ENCODE data around the gene SCG5.

Gene SCG5

GRCh38 chr15:32718821-32719716, 77.6 kb downstream of the SCG5 start:
- H3K4me3 ChIP-seq (ENCODE audit: low read depth, low read length) = peak overlapping the region; percentile 44

GRCh38 chr15:32721596-32721995, 80.1 kb downstream of the SCG5 start:
- H3K4me3 ChIP-seq (ENCODE audit: low read depth, low read length) = no peak overlapping the region

DNA sequence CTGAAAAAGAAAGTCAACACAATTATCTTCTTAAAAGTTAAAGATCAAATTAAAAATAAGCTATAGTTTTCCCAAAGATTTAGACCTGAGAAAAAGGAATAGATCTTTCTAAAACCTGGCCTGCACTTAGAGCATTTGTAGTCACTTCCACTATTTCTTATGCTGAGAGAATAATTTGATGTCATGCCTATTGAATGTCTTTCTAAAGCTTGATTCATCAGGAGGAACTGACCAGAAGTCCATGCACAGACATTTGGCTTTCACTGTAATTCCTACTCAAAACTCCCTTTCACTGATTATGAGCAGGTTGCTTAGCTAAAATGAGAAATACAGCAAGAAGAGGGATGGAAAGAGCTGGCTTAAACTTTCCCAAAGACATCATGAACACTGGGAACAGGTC, 80.6 kb downstream of the SCG5 start:
- H3K4me3 ChIP-seq (ENCODE audit: low read depth, low read length) = no peak overlapping the region

DNA sequence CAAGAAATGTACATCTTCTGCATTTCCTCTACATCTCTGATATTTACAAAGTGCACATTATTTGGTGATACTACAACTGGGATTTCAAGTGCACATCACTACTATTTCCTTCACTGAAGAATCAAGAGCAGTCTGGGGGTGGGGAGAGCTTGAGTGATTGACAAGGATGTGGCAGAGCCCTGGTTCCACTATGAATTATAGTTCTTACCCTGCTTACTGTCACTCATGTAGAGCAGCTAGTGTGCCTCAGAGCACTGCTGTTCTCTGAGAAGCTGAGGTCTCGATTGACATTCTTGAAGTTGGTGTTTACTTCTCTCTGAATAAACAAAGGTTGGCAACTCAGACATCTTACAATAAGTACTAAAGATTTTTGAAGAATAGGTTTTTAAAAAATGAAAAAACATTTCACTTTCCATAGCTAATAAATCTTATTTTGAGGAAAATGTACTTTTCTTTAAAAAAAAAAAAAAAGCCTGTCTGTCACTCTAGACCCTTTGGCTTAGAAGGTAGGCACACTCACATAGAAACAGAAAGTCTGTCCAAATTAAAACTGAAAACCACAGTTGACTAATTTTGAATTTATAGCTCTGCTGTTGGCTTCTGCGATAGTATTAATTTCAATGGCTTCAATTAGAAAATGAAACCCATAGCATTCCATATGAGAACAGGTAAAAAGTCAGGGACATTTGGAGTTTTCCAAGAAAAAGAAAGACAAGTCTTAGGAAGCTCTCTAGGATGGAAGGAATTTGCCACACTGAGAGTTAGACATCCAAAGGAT, 81.8 kb downstream of the SCG5 start:
- H3K4me3 ChIP-seq (ENCODE audit: low read depth, low read length) = no peak overlapping the region

GRCh38 chr15:32729700-32730395, 88.3 kb downstream of the SCG5 start:
- H3K4me3 ChIP-seq (ENCODE audit: low read depth, low read length) = no peak overlapping the region

- H3K4me3 ChIP-seq (ENCODE audit: low read depth, low read length) = no peak overlapping the region
These were observed 89.5 kb downstream of the SCG5 start for GRCh38 chr15:32730677-32731654.

DNA sequence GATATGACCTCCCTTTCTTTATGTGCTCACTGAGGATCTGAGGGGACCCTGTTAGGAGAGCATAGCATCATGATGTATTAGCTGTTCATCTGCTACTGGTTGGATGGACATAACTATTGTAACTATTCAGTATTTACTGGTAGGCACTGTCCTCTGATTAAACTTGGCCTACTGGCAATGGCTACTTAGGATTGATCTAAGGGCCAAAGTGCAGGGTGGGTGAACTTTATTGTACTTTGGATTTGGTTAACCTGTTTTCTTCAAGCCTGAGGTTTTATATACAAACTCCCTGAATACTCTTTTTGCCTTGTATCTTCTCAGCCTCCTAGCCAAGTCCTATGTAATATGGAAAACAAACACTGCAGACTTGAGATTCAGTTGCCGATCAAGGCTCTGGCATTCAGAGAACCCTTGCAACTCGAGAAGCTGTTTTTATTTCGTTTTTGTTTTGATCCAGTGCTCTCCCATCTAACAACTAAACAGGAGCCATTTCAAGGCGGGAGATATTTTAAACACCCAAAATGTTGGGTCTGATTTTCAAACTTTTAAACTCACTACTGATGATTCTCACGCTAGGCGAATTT, 91.2 kb downstream of the SCG5 start:
- no peak overlapping the region for H3K4me3 ChIP-seq (ENCODE audit: low read depth, low read length)

GRCh38 chr15:32733281-32733680, 91.8 kb downstream of the SCG5 start:
- no peak overlapping the region for H3K4me3 ChIP-seq (ENCODE audit: low read depth, low read length)

GRCh38 chr15:32735989-32736700, 94.6 kb downstream of the SCG5 start:
- H3K4me3 ChIP-seq (ENCODE audit: low read depth, low read length) = no peak overlapping the region

GRCh38 chr15:32736701-32737061, 95.2 kb downstream of the SCG5 start:
- no peak overlapping the region for H3K4me3 ChIP-seq (ENCODE audit: low read depth, low read length)

GRCh38 chr15:32737304-32737703, 95.8 kb downstream of the SCG5 start:
- no peak overlapping the region for H3K4me3 ChIP-seq (ENCODE audit: low read depth, low read length)

DNA sequence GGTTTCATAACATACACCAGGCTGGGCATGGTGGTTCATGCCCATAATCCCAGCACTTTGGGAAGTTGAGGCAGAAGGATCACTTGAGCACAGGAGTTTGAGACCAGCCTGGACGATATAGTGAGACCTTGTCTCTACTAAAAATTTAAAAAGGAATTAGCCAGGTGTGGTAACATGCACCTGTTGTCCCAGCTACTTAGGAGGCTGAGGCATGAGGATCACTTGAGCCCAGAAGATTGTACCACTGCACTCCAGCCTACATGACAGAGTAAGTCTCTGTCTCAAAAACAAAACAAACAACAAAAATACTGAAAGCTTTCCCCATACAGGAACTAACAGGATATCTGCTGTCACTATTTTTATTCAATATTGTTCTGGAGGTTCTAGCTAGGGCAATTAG, 97.2 kb downstream of the SCG5 start:
- no peak overlapping the region for H3K4me3 ChIP-seq (ENCODE audit: low read depth, low read length)

DNA sequence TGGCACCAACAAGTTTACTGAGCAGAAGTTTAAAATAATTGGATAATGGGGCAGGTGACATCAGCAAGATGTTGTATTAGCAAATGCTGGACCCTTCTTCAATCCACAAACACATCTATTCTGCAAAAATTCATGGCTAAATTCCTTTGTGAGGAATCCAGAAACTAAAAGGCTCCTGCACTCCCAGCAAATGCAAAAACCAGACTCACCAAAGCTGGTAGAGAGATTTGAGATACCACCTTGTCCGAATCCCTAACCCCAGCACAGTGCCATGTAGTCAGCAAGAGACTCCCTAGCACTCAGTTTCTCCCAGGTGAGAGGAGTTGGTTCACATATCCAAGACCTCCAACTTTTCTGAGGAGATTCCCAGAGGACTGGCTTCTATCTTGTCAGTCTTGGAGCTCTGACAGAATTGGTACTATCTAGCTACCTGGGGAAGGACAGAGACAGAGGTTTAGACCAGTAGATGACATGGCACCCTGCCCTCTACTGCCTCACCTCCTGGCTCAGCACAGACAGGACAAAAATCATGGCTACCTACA, 98.1 kb downstream of the SCG5 start:
- no peak overlapping the region for H3K4me3 ChIP-seq (ENCODE audit: low read depth, low read length)

DNA sequence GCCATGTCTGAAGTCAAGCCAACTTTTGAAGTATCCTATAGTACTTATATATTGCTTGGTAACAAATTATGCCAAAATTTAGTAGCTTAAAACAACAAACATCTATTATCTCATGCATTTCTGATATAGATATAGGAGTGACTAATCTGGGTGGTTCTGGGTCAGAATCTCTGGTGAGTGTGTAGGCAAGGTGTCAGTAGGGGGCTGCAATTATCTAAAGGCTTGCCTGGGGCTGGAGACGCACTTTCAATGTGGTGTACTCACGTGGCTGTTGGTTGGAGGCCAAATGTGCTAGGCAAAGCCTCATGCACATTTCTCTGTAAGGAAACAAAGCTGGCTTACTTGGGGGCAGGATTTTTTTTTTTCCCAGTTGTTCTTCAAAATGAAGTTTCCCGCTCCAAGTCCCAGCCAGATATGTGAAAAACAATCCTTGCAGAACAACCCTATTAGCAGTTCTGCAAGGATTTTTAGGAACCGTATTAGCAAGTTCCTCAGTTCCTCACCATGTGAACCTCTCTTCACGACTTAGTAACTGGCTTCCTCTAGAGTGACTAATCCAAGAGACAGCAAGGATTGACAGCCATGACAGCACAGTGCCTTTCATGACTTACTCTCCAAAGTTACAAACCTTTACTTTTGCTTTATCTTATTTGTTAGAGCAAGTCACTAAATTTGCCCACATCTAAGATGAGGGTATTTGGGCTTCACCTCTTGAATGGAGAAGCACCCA, 102.1 kb downstream of the SCG5 start:
- no peak overlapping the region for H3K4me3 ChIP-seq (ENCODE audit: low read depth, low read length)

- no peak overlapping the region for H3K4me3 ChIP-seq (ENCODE audit: low read depth, low read length)
These were observed 104.8 kb downstream of the SCG5 start for GRCh38 chr15:32746116-32746857.
